Measurements from ENCODE around the gene MTUS2.

GRCh38 chr13:29222458-29222857, 402.3 kb downstream of the MTUS2 start:
- TF ChIP-seq CTCF (IDR thresholded peaks at IDR 0.05; ENCODE audit: low read depth, low read length) (no peak), POLR2A (IDR thresholded peaks at IDR 0.05; ENCODE audit: extremely low read depth, insufficient read length) (no peak)
